K562 (cell line): ENCODE measurements around the gene NENF. TPM values are rescaled to one million over a fixed set of nuclear protein-coding genes. Genes with fewer than 3 reads are reported as not detected.

Experiments
- CEBPG ChIP-seq, 3 experiments: fragments of 200-800 bp in 1 of 3; sonication (Bioruptor generic) in 1 of 3; sonication (generic) in 1 of 3; formaldehyde crosslinking in 1 of 3; IDR thresholded peaks in 2 of 3; conservative IDR thresholded peaks in 1 of 3; 2 replicates each; pipeline versions ENCODE4 v1.6.1 to v1.8.0; 2016 to 2022; ENCODE audit warnings: missing compliant biosample characterization in 2 of 3, missing genetic modification characterization in 2 of 3, mild to moderate bottlenecking in 1 of 3, missing genetic modification reagents in 1 of 3
- ELF1 ChIP-seq: fragments of 200-800 bp; sonication (Bioruptor generic); IDR thresholded peaks from 2 replicates; pipeline ENCODE4 v1.6.1; 2016; ENCODE audit warnings: missing genetic modification characterization, missing compliant biosample characterization
- FOXJ3 ChIP-seq: sonication (generic); formaldehyde crosslinking; IDR thresholded peaks from 2 replicates; pipeline ENCODE4 v1.4.0; 2020; ENCODE audit warnings: mild to moderate bottlenecking, missing genetic modification reagents
- HNRNPK ChIP-seq: fragments of 200-400 bp; formaldehyde crosslinking; IDR thresholded peaks from one replicate; pipeline ENCODE4 v1.6.1; 2018; ENCODE audit warnings: mild to moderate bottlenecking, low read depth, low read length; ENCODE audit not compliant: poor library complexity, severe bottlenecking
- IRF2 ChIP-seq: sonication (generic); formaldehyde crosslinking; IDR thresholded peaks from 2 replicates; pipeline ENCODE4 v1.8.1; 2022; ENCODE audit warnings: mild to moderate bottlenecking, missing genetic modification reagents
- KAT2B ChIP-seq: IDR thresholded peaks from one replicate; pipeline ENCODE4 v1.6.1; 2012; ENCODE audit warnings: low read depth, mild to moderate bottlenecking, control low read depth, inconsistent platforms, low read length, moderate library complexity
- KDM1A ChIP-seq, 2 experiments: fragments of 450-650 bp; IDR thresholded peaks; 2 replicates each; pipeline ENCODE4 v1.6.1; 2016; ENCODE audit warnings: mild to moderate bottlenecking in 2 of 2
- PHB ChIP-seq: fragments of 250-450 bp; sonication (Bioruptor Pico); IDR thresholded peaks from 2 replicates; pipeline ENCODE4 v1.5.0; 2021
- SIN3A ChIP-seq, 2 experiments: fragments of 150-350 bp in 1 of 2; IDR thresholded peaks; 2 replicates each; pipeline ENCODE4 v1.6.1; 2011 to 2016; ENCODE audit warnings: borderline replicate concordance in 2 of 2, low read depth in 2 of 2, low read length in 2 of 2, mild to moderate bottlenecking in 2 of 2, moderate library complexity in 2 of 2; ENCODE audit not compliant: control insufficient read depth in 1 of 2
- SMARCC2 ChIP-seq: fragments of 450-650 bp; IDR thresholded peaks from 2 replicates; pipeline ENCODE4 v1.6.1; 2017; ENCODE audit warnings: antibody characterized with exemption, moderate library complexity, mild to moderate bottlenecking, low read depth
- WHSC1 ChIP-seq: IDR thresholded peaks from one replicate; pipeline ENCODE4 v1.6.1; 2012; ENCODE audit warnings: low read length, control low read depth, inconsistent platforms
- ZNF134 ChIP-seq: fragments of 250-450 bp; sonication (Bioruptor Pico); conservative IDR thresholded peaks from 2 replicates; pipeline ENCODE4 v1.4.0; 2020
- ZNF239 ChIP-seq: fragments of 250-450 bp; sonication (Bioruptor Pico); IDR thresholded peaks from 2 replicates; pipeline ENCODE4 v1.4.0; 2020; ENCODE audit warnings: mild to moderate bottlenecking
- ZNF584 ChIP-seq: fragments of 200-800 bp; sonication (Bioruptor generic); IDR thresholded peaks from 2 replicates; pipeline ENCODE4 v1.6.1; 2016; ENCODE audit warnings: low read depth, mild to moderate bottlenecking, missing genetic modification characterization, missing compliant biosample characterization
- polyA plus RNA-seq, 8 experiments: library from polyadenylated mRNA; depleted of rRNA in 4 of 8; stranded (reverse) in 5 of 8; unstranded in 3 of 8; fragments of >200 nt; fragmentation: Nextera tagmentation in 2 of 8; fragmentation: Illumina TruSeq in 1 of 8; extraction: Ambion mirVana in 2 of 8; extraction: Trizol in 1 of 8; gene quantifications; 2 replicates each; pipeline versions ENCODE4 v1.2.1 to v1.2.3, GENCODE V29; 2011 to 2014; ENCODE audit warnings: inconsistent platforms in 1 of 8, missing spikeins in 1 of 8
- total RNA-seq, 7 experiments: library from RNA; depleted of rRNA in 6 of 7; stranded (reverse); fragments of >200 nt in 6 of 7; fragmentation: Illumina TruSeq in 2 of 7; extraction: Trizol in 2 of 7; gene quantifications; 2 replicates each; pipeline versions ENCODE4 v1.2.1 to v1.2.3, GENCODE V29; 2011 to 2021; ENCODE audit warnings: low replicate concordance in 1 of 7
- TF ChIP-seq, protein P1 (sequence below): sonication (generic); formaldehyde crosslinking; IDR thresholded peaks from 2 replicates; pipeline ENCODE4 v1.8.0; 2022; ENCODE audit warnings: mild to moderate bottlenecking, missing genetic modification reagents
- TF ChIP-seq, protein P2 (sequence below): fragments of 250-450 bp; sonication (Bioruptor Pico); IDR thresholded peaks from 2 replicates; pipeline ENCODE4 v1.8.0; 2021; ENCODE audit warnings: moderate library complexity, mild to moderate bottlenecking, inconsistent platforms
- TF ChIP-seq, protein P3 (sequence below), 2 experiments: fragments of 200-800 bp in 1 of 2; sonication (Bioruptor generic) in 1 of 2; sonication (generic) in 1 of 2; formaldehyde crosslinking in 1 of 2; IDR thresholded peaks in 1 of 2; conservative IDR thresholded peaks in 1 of 2; 2 replicates each; pipeline versions ENCODE4 v1.5.0 to v1.6.1; 2016 to 2020; ENCODE audit warnings: missing compliant biosample characterization in 1 of 2, missing genetic modification characterization in 1 of 2, missing genetic modification reagents in 1 of 2
- TF ChIP-seq, protein P4 (sequence below): fragments of 250-450 bp; sonication (Bioruptor Pico); IDR thresholded peaks from 2 replicates; pipeline ENCODE4 v1.8.0; 2022; ENCODE audit warnings: moderate library complexity, mild to moderate bottlenecking, inconsistent platforms
- TF ChIP-seq, protein P5 (sequence below), 2 experiments: fragments of 450-650 bp in 1 of 2; sonication (generic) in 1 of 2; formaldehyde crosslinking in 1 of 2; IDR thresholded peaks in 1 of 2; conservative IDR thresholded peaks in 1 of 2; 2 replicates each; pipeline versions ENCODE4 v1.6.1 to v1.8.1; 2016 to 2023; ENCODE audit warnings: mild to moderate bottlenecking in 2 of 2, moderate library complexity in 2 of 2, inconsistent platforms in 1 of 2, missing genetic modification reagents in 1 of 2

NENF gene
- total and polyA plus RNA-seq, 9 of the 15 experiments (the other 6 are each of a cell fraction or from before 2014, with no cell fraction given), result 6.1 to 100 (median 72.8) TPM

DNA sequence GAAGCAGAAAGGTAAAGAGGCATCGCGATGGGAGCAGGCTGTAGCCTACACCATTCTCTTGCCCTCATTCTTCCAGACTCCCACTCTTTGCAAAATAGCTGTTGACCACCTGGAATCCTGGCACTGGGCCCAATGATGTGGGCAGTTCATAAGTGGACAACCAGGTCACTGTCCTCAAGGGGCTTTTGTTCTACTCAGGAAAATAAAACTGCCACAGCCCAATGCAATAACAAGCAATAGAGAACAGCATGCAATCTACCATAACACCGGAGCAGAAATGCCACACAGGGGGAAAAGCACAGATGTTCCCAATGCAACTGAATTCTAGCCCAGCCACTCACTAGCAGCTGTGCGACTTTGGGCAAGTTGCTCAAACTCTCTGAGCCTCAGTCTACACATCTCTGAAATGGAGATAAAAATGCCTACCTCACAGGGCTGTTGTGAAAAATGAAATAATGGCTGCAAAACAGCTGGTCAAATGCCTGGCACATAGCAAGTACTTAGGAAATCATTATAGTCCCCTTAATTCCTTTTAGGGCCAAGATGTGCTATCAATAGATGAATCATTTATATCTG is 56.7 kb downstream of the NENF start (continued):
- TF ChIP-seq SMARCC2 (no peak), ZNF584 (CRISPR knock-in tag) (peak; percentile 10; the same call in 1 of the 2 replicates), KAT2B (no peak), WHSC1 (no peak), ELF1 (no peak), CEBPG (CRISPR knock-in tag; IDR thresholded peaks at IDR 0.05) (peak; percentile 72; the same call in 1 of the 2 replicates), CEBPG (tag; conservative IDR thresholded peaks at IDR 0.05 in 1 of 2, IDR thresholded peaks at IDR 0.05 in 1 of 2) (no peak), KDM1A (IDR thresholded peaks at IDR 0.05) (peak in 1 of 2 experiments; percentile 30; a peak in 1 of 4 replicates), IRF2 (CRISPR knock-in tag) (no peak), SIN3A (IDR thresholded peaks at IDR 0.05; ENCODE audit: borderline replicate concordance in 2 of 2, control insufficient read depth in 1 of 2, low read depth in 2 of 2, low read length in 2 of 2) (no peak), PHB (no peak), ZNF239 (CRISPR knock-in tag) (no peak), ZNF134 (CRISPR knock-in tag) (no peak), HNRNPK (no peak), FOXJ3 (CRISPR knock-in tag) (no peak)
- TF ChIP-seq, protein P1, sequence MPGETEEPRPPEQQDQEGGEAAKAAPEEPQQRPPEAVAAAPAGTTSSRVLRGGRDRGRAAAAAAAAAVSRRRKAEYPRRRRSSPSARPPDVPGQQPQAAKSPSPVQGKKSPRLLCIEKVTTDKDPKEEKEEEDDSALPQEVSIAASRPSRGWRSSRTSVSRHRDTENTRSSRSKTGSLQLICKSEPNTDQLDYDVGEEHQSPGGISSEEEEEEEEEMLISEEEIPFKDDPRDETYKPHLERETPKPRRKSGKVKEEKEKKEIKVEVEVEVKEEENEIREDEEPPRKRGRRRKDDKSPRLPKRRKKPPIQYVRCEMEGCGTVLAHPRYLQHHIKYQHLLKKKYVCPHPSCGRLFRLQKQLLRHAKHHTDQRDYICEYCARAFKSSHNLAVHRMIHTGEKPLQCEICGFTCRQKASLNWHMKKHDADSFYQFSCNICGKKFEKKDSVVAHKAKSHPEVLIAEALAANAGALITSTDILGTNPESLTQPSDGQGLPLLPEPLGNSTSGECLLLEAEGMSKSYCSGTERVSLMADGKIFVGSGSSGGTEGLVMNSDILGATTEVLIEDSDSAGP (CRISPR knock-in tag), result no peak
- TF ChIP-seq, protein P2, sequence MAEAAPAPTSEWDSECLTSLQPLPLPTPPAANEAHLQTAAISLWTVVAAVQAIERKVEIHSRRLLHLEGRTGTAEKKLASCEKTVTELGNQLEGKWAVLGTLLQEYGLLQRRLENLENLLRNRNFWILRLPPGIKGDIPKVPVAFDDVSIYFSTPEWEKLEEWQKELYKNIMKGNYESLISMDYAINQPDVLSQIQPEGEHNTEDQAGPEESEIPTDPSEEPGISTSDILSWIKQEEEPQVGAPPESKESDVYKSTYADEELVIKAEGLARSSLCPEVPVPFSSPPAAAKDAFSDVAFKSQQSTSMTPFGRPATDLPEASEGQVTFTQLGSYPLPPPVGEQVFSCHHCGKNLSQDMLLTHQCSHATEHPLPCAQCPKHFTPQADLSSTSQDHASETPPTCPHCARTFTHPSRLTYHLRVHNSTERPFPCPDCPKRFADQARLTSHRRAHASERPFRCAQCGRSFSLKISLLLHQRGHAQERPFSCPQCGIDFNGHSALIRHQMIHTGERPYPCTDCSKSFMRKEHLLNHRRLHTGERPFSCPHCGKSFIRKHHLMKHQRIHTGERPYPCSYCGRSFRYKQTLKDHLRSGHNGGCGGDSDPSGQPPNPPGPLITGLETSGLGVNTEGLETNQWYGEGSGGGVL (CRISPR knock-in tag), result no peak
- TF ChIP-seq, protein P3, sequence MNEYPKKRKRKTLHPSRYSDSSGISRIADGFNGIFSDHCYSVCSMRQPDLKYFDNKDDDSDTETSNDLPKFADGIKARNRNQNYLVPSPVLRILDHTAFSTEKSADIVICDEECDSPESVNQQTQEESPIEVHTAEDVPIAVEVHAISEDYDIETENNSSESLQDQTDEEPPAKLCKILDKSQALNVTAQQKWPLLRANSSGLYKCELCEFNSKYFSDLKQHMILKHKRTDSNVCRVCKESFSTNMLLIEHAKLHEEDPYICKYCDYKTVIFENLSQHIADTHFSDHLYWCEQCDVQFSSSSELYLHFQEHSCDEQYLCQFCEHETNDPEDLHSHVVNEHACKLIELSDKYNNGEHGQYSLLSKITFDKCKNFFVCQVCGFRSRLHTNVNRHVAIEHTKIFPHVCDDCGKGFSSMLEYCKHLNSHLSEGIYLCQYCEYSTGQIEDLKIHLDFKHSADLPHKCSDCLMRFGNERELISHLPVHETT (CRISPR knock-in tag; conservative IDR thresholded peaks at IDR 0.05 in 1 of 2, IDR thresholded peaks at IDR 0.05 in 1 of 2), result no peak
- TF ChIP-seq, protein P4, sequence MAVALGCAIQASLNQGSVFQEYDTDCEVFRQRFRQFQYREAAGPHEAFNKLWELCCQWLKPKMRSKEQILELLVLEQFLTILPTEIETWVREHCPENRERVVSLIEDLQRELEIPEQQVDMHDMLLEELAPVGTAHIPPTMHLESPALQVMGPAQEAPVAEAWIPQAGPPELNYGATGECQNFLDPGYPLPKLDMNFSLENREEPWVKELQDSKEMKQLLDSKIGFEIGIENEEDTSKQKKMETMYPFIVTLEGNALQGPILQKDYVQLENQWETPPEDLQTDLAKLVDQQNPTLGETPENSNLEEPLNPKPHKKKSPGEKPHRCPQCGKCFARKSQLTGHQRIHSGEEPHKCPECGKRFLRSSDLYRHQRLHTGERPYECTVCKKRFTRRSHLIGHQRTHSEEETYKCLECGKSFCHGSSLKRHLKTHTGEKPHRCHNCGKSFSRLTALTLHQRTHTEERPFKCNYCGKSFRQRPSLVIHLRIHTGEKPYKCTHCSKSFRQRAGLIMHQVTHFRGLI, result no peak
- TF ChIP-seq, protein P5, sequence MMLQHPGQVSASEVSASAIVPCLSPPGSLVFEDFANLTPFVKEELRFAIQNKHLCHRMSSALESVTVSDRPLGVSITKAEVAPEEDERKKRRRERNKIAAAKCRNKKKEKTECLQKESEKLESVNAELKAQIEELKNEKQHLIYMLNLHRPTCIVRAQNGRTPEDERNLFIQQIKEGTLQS (IDR thresholded peaks at IDR 0.05), result no peak
- TF ChIP-seq, protein P5 (CRISPR knock-in tag; conservative IDR thresholded peaks at IDR 0.05), result no peak
